PC-3 (cell line): ENCODE data around the gene SH3GL3. TPM values are rescaled to one million over a fixed set of nuclear protein-coding genes. Genes with fewer than 3 reads are reported as not detected.

Experiments used
- ATAC-seq: fragments of 200-7000 bp; cut with Tn5 transposase; 2 replicates; pipeline ENCODE4 v1.9.1; 2020; ENCODE audit warnings: mild to moderate bottlenecking, moderate library complexity
- BruUV-seq: library from RNA; stranded (reverse); fragments of 400-500 nt; replicated peaks from 2 replicates; lab custom pipeline; 2021; lab: Mats Ljungman, UMichigan
- CTCF ChIA-PET: fragments of 300-600 bp; sonication (Branson Sonifier 250); formaldehyde crosslinking; loops from one replicate; lab custom pipeline; 2022; ENCODE audit warnings: antibody characterized with exemption; lab: Charles Lee
- POLR2A ChIA-PET: fragments of 300-600 bp; sonication (Branson Sonifier 250); formaldehyde crosslinking; loops from one replicate; lab custom pipeline; 2022; ENCODE audit warnings: antibody characterized with exemption; ENCODE audit not compliant: unreplicated experiment; lab: Charles Lee
- DNase-seq: peaks from one replicate; pipeline ENCODE4 v3.0.0-alpha.2; 2015
- H2AFZ ChIP-seq: fragments of 300-600 bp; sonication (generic); 2 replicates; pipeline ENCODE4 v1.6.0; 2016; ENCODE audit warnings: antibody characterized with exemption, low read length
- H3F3A ChIP-seq: fragments of 300-600 bp; sonication (generic); one replicate; pipeline ENCODE4 v1.6.0; 2017; ENCODE audit warnings: antibody characterized with exemption, low read length, control low read depth, mild to moderate bottlenecking; ENCODE audit not compliant: unreplicated experiment
- H3K27ac ChIP-seq: fragments of 300-600 bp; sonication (generic); 2 replicates; pipeline ENCODE4 v1.5.1; 2016; ENCODE audit warnings: mild to moderate bottlenecking, low read length
- H3K27me3 ChIP-seq: fragments of 300-600 bp; sonication (generic); 2 replicates; pipeline ENCODE4 v1.6.1; 2016; ENCODE audit warnings: low read length, mixed read lengths
- H3K36me3 ChIP-seq: fragments of 300-600 bp; sonication (generic); 2 replicates; pipeline ENCODE4 v1.6.1; 2016; ENCODE audit warnings: low read depth, mixed run types, low read length, mixed read lengths
- H3K4me1 ChIP-seq: fragments of 300-600 bp; sonication (generic); 2 replicates; pipeline ENCODE4 v1.5.1; 2016; ENCODE audit warnings: low read length; ENCODE audit not compliant: insufficient read depth
- H3K4me2 ChIP-seq: fragments of 300-600 bp; sonication (generic); 2 replicates; pipeline ENCODE4 v1.6.0; 2016; ENCODE audit warnings: low read length
- H3K4me3 ChIP-seq: fragments of 300-600 bp; sonication (generic); 2 replicates; pipeline ENCODE4 v1.5.1; 2016; ENCODE audit warnings: mild to moderate bottlenecking, low read length, mixed read lengths
- H3K79me2 ChIP-seq: fragments of 300-600 bp; sonication (generic); 2 replicates; pipeline ENCODE4 v1.6.1; 2017; ENCODE audit warnings: low read length, mixed read lengths
- H3K9ac ChIP-seq: fragments of 300-600 bp; sonication (generic); 2 replicates; pipeline ENCODE4 v1.6.0; 2016; ENCODE audit warnings: mild to moderate bottlenecking, low read length
- H3K9me2 ChIP-seq: fragments of 300-600 bp; sonication (generic); replicated peaks from 2 replicates; pipeline ENCODE4 v1.6.1; 2016; ENCODE audit warnings: mixed run types, low read length, mixed read lengths
- H3K9me3 ChIP-seq: fragments of 300-600 bp; sonication (generic); 2 replicates; pipeline ENCODE4 v1.6.1; 2016; ENCODE audit warnings: low read length, mixed read lengths
- H4K20me1 ChIP-seq: fragments of 300-600 bp; sonication (generic); 2 replicates; pipeline ENCODE4 v1.6.1; 2016; ENCODE audit warnings: low read length, mixed read lengths
- EZH2 ChIP-seq: fragments of 300-600 bp; sonication (generic); IDR thresholded peaks from one replicate; pipeline ENCODE4 v1.6.1; 2017; ENCODE audit warnings: antibody characterized with exemption, mild to moderate bottlenecking, low read length; ENCODE audit not compliant: unreplicated experiment
- EZH2phosphoT487 ChIP-seq: fragments of 300-600 bp; sonication (generic); IDR thresholded peaks from 2 replicates; pipeline ENCODE4 v1.6.1; 2018; ENCODE audit warnings: mild to moderate bottlenecking, antibody characterized with exemption, low read length, borderline replicate concordance
- intact Hi-C: fragments of 100-400 bp; cut with micrococcal nuclease; formaldehyde crosslinking; loops from 2 replicates; pipeline ENCODE4 v1.9.0; 2023
- total RNA-seq: library from RNA; depleted of rRNA; stranded (reverse); fragments of >200 nt; gene quantifications from 2 replicates; pipeline ENCODE4 v1.2.3, GENCODE V29; 2014
- TF ChIP-seq, protein P1 (sequence below): fragments of 300-600 bp; sonication (generic); conservative IDR thresholded peaks from 2 replicates; pipeline ENCODE4 v1.5.1; 2017; ENCODE audit warnings: antibody characterized with exemption, low read depth, mild to moderate bottlenecking, low read length

SH3GL3 gene
- total RNA-seq, 1 experiment from 2014 or later: 3.6 TPM

DNA sequence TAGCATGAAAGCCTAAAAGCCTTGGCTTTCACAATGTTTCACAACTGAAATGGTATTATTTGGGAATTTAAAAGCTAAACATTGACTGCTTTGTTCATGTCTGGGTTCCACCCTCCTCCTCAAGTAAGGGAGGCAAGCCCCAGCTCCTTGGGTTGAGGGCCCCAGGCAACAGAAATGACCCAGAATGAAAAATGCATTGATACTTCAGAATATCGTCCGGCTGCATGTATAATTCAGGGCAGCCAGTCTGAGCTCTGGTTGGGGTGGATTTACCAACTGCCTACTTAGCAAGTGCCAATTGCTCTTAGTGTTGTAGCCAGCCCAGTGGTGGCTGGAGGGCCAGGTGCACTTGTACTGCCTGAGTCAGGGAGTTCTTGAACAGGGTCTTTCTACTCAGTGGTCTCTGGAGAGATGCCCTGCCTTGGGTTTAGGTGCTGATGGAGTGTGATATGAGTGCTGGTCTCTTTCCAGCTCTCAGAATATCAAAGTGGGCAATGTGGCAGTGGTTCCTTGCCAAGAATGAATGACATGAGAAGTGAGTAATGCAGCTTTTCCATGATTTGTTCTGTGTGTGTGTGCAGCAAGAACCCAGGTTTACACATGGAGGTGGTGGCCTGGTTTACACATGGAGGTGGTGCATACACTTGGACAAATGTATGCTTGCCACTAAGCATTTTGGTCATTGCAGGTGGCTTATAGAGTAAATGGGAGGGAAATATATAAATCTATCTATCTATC lies 165.9 kb downstream of the SH3GL3 start:
- TF ChIP-seq EZH2 (no peak), EZH2phosphoT487 (no peak)
- TF ChIP-seq, protein P1, sequence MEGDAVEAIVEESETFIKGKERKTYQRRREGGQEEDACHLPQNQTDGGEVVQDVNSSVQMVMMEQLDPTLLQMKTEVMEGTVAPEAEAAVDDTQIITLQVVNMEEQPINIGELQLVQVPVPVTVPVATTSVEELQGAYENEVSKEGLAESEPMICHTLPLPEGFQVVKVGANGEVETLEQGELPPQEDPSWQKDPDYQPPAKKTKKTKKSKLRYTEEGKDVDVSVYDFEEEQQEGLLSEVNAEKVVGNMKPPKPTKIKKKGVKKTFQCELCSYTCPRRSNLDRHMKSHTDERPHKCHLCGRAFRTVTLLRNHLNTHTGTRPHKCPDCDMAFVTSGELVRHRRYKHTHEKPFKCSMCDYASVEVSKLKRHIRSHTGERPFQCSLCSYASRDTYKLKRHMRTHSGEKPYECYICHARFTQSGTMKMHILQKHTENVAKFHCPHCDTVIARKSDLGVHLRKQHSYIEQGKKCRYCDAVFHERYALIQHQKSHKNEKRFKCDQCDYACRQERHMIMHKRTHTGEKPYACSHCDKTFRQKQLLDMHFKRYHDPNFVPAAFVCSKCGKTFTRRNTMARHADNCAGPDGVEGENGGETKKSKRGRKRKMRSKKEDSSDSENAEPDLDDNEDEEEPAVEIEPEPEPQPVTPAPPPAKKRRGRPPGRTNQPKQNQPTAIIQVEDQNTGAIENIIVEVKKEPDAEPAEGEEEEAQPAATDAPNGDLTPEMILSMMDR: no peak
- Histone ChIP-seq H3K36me3 (no peaks in the 10 kb centered on the region), H3K9ac (no peak overlapping the region), H3F3A (no peaks in the 10 kb centered on the region), H3K79me2 (no peaks in the 10 kb centered on the region), H3K27me3 (no peaks in the 10 kb centered on the region), H3K9me2 (no peaks in the 10 kb centered on the region), H2AFZ (no peak overlapping the region), H3K9me3 (no peaks in the 10 kb centered on the region), H3K4me1 (no peaks in the 10 kb centered on the region), H4K20me1 (no peaks in the 10 kb centered on the region), H3K4me2 (no peak overlapping the region), H3K27ac (no peak overlapping the region), H3K4me3 (no peak overlapping the region)
- no TSS peak for BruUV-seq
- ATAC-seq (no peak), DNase-seq (no peak)
- intact Hi-C loops: no loop called here
- ChIA-PET CTCF (no interaction called here), POLR2A (interaction anchor here (0.7 kb wide), 1 partner anchor 11 kb away, joined by 6 read pairs; no protein-coding TSS in a partner anchor)

GRCh38 chr15:83613714-83614113 lies 166.6 kb downstream of the SH3GL3 start:
- ChIA-PET POLR2A (no interaction called here), CTCF (no interaction called here)
- H3K9me3 ChIP-seq: no peaks in the 10 kb centered on the region
- no peaks in the 10 kb centered on the region for H4K20me1 ChIP-seq
- no peak overlapping the region for H3K9ac ChIP-seq
- no peak overlapping the region for H3K4me3 ChIP-seq
- no peaks in the 10 kb centered on the region for H3K79me2 ChIP-seq
- no peaks in the 10 kb centered on the region for H3K36me3 ChIP-seq
- no peaks in the 10 kb centered on the region for H3K27me3 ChIP-seq
- TF ChIP-seq EZH2phosphoT487 (no peak), EZH2 (no peak)
- TF ChIP-seq, protein P1: no peak
- H3K27ac ChIP-seq: no peak overlapping the region
- no TSS peak for BruUV-seq
- ATAC-seq: no peak
- peak; percentile 23 for DNase-seq
- intact Hi-C loops: no loop called here
- no peak overlapping the region for H3K4me2 ChIP-seq
- H3K4me1 ChIP-seq: no peaks in the 10 kb centered on the region
- no peaks in the 10 kb centered on the region for H3K9me2 ChIP-seq
- no peak overlapping the region for H2AFZ ChIP-seq
- H3F3A ChIP-seq: no peaks in the 10 kb centered on the region

DNA sequence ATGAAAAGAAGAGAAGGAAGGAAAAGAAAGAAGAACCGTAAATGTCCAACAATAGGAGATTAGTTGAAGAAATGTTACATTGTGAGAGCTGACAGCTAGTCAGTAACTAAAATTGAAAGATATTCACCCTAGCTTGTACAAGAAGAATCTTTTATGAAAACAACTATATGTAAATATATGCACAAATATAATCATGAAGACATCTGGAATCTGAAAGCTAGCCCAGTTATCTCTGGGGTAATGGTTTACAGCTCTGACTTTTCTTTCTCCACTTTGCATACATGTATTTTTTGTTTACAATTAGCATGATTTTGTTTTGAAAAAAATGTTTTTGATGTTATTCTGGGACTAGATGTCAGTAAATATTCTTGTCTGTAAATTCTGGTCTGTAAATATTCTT lies 169.7 kb downstream of the SH3GL3 start:
- ATAC-seq (no peak), DNase-seq (no peak)
- no peaks in the 10 kb centered on the region for H3K9me3 ChIP-seq
- H3K27ac ChIP-seq: no peak overlapping the region
- BruUV-seq: no TSS peak
- intact Hi-C loops: no loop called here
- H3K9ac ChIP-seq: no peak overlapping the region
- H4K20me1 ChIP-seq: no peaks in the 10 kb centered on the region
- H3K79me2 ChIP-seq: no peaks in the 10 kb centered on the region
- TF ChIP-seq, protein P1: no peak
- TF ChIP-seq EZH2phosphoT487 (no peak), EZH2 (no peak)
- ChIA-PET POLR2A (no interaction called here), CTCF (no interaction called here)
- H3K27me3 ChIP-seq: no peaks in the 10 kb centered on the region
- no peak overlapping the region for H2AFZ ChIP-seq
- no peak overlapping the region for H3K4me2 ChIP-seq
- H3K9me2 ChIP-seq: no peaks in the 10 kb centered on the region
- H3K4me3 ChIP-seq: no peak overlapping the region
- H3K36me3 ChIP-seq: no peaks in the 10 kb centered on the region
- no peaks in the 10 kb centered on the region for H3F3A ChIP-seq
- no peaks in the 10 kb centered on the region for H3K4me1 ChIP-seq
